H4 (cell line): ENCODE results near the gene SMG1. TPM values are rescaled to one million over a fixed set of nuclear protein-coding genes. Genes with fewer than 3 reads are reported as not detected.
"Not testable (repeated sequence)": the region's sequence is repeated elsewhere in the genome, so short reads cannot be mapped to it uniquely, and the experiment has no call there.

Source experiments
- DNase-seq: peaks from one replicate; pipeline ENCODE4 v3.0.0-alpha.2; 2015; ENCODE audit warnings: low spot score
- total RNA-seq: library from RNA; depleted of rRNA; stranded (reverse); fragments of >200 nt; shearing (Covaris generic); gene quantifications from 2 replicates; pipeline ENCODE4 v1.2.3, GENCODE V29; 2014; rRNA removed

SMG1 gene
- total RNA-seq = 14.5 and 16.9 TPM in 2 replicates

GRCh38 chr16:18925986-18926865 lies at the start of gene SMG1:
Gene SMG1, minus strand, starts transcription at chr16:18926408. Its CDS starts 367 bp downstream, at chr16:18926041.
- peak; percentile 98 for DNase-seq

GRCh38 chr16:18975109-18975508 lies 48.9 kb upstream of the SMG1 start:
- no peak for DNase-seq

GRCh38 chr16:18969855-18970240 lies 43.6 kb upstream of the SMG1 start:
- DNase-seq = no peak

DNA sequence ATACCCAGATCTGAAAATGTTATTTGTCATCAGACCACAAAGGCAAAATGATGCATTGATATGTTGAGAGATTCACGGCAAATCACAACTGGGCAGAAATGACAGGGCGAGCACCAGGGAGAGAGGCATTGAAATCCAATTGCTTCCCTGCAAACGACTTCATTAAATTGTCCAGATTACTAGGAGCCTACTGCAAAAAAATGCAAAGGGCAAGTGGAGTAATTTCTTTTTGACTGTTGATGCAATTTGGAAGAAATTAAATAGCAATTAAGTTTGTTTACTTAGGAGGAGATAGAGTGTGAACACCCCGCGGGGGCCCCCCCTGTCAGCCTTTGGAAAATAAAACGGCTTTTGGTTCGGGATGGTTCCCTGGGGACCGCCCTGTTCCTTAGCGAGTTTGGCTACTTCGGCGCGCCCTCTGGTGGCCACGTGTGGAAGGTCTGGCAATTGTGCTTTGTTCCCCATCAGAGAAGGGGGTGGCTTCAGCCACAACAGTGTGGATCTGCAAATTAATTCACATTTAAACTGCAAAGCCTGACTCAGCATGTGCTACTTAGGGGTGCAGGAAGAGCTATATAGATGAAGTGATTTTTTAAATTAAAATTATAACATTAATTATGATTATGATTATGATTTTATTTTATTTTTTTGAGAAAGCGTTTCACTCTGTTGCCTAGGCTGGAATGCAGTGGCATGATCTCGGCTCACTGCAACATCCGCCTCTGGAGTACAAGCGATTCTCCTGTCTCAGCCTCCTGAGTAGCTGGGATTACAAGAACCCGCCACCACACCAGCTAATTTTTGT lies 43.0 kb upstream of the SMG1 start:
- DNase-seq = peak; percentile 64

- DNase-seq = no peak
These were observed 40.6 kb upstream of the SMG1 start for GRCh38 chr16:18966791-18967190.

- DNase-seq = no peak
These were observed 39.3 kb upstream of the SMG1 start for GRCh38 chr16:18965555-18965954.

DNA sequence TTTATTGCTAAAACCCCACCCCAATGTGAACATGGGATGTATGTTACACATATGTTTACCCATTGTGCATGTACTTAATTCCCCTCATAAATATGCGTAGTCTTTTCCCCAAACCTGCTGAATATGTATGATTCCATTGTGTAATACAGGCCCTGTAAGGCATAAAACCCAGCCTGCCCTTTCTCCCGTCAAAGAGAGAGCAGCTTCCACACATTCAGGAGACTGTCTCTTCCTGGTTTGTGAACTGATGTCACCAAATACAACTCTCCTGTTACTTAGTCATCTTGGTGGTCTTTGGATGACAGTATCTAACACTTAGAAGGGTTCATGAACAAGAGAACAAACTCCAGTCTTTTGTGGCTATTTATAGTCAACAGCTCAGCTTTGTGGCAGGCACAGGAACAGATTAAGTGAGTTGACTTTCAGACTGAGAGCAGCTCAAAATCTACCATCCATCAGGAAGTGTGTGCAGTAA lies 32.9 kb upstream of the SMG1 start:
- DNase-seq = no peak

DNA sequence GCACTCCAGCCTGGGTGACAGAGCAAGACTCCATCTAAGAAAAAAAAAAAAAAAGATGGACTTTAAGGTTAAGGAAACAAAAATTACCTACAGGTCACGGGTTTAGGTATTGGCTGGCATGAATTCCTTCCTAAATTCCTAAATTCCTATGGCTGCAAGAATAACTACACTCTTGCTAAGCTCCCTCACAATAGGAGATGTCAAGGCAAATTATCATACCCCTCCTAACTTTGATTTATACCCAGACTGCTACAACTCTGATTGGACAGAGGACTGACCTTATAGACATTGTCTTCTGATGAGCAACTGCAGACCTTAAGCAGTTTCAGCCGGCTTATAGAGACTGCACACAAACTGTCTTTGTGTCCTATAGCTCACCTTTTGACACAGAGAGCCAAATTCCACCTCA lies 32.4 kb upstream of the SMG1 start:
- no peak for DNase-seq

DNA sequence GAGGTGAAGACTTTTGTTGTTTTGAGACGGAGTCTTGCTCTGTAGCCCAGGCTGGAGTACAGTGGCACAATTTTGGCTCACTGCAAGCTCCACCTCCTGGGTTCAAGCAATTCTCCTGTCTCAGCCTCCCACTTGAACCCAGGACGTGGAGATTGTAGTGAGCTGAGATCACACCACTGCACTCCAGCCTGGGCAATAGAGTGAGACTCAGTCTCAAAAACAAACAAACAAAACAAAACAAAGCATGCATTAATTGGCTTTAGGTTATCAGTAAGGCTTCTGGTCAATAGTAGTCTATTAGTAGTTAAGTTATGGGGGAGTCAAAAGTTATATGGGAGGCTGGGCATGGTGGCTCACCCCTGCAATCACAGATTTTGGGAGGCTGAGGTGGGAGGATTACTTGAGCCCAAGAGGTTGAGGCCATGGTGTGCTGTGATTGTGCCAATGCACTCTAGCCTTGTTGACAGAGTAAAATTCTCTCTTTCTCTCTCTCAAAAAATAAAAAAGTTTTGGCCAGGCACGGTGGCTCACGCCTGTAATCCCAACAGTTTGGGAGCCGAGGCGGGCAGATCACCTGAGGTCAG lies 30.5 kb upstream of the SMG1 start:
- not testable (repeated sequence) for DNase-seq

GRCh38 chr16:18955874-18956580 lies 29.8 kb upstream of the SMG1 start:
- DNase-seq = not testable (repeated sequence)

DNA sequence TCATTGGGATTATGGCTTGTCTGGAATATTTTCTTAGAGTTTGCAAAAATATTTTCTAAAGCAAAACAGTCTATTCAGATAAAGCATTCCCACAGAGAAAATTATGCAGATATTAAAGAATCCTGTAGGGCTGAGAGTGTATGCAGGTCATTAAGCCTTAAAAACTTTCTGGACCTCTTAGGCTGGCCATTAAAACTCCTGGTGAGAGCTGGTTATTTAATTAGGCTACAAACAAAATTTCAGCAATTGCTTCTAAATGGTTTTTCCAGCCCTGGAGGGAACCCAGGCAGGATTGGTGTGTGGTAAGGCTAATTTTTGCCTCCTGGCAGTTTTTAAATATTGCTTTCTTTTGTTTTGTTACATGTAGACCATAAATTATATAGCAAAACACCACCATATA lies 27.3 kb upstream of the SMG1 start:
- DNase-seq = no peak

GRCh38 chr16:18950469-18951185 lies 24.4 kb upstream of the SMG1 start:
- DNase-seq = no peak

DNA sequence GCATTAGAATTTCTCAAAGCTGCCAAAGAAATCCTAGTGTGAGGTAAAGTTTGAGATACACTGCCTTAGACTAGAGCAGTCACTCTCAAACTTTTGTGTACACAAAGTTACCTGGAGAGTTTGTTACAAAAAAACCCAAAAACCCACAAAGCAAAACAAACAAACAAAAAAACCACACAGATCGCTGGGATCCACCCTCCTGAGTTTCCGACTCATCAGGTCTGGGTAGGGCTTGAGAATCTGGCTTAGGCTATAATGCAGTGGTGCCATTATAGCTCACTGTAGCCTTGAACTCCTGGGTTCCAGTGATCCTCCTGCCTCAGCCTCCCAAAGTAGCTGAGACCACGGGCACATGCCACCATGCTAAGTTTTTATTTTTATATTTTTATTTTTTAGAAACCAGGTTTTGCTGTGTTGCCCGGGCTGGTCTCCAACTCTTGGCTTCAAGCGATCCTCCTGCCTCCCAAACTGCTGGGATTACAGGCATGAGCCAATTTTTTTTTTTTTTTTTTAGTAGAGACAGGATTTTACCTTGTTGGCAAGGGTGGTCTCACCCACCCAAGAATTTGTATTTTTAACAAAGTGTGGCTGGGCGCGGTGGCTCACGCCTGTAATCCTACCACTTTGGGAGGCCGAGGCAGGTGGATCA lies 22.3 kb upstream of the SMG1 start:
- no peak for DNase-seq

GRCh38 chr16:18945233-18945632 lies 19.0 kb upstream of the SMG1 start:
- DNase-seq = no peak

- no peak for DNase-seq
These were observed 17.2 kb upstream of the SMG1 start for GRCh38 chr16:18943414-18943813.

GRCh38 chr16:18942061-18942460 lies 15.9 kb upstream of the SMG1 start:
- DNase-seq = no peak

DNA sequence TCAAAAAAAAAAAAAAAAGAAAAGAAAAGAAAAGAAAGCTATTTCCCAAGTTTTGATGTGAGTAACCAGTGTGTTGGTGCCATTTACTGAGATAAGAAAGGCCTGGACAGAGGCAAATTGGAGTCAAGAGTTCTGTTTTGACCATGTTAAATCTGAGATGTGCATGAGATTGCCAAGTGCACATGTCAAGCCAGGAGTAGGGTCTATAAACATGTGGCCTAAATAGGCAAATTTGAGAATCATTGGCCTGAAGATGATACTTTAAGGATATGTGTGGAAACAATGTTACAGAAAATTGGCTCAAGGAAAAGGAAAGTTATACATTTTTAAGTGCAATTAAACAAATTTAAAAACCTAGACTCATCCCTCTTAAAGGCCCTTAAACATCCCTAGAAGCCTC lies 15.3 kb upstream of the SMG1 start:
- DNase-seq = no peak

GRCh38 chr16:18938986-18939385 lies 12.8 kb upstream of the SMG1 start:
- no peak for DNase-seq

DNA sequence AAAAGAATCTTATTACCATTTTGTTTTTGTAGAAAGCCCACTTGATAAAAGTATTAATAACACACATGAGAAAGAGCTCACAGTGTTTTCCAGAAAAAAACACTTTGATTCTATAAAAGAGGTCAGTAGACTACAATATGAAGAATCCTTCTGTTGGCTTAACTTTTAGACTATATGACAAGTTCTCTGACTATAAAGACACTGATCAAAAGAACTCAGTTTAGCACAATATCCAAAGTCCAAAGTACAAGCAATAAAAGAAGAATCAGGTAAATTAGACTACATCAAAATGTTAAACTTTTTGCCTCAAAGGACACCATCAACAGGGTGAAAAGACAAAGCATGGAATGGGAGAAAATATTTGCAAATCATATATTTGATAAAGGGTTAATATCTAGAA lies 11.2 kb upstream of the SMG1 start:
- no peak for DNase-seq

DNA sequence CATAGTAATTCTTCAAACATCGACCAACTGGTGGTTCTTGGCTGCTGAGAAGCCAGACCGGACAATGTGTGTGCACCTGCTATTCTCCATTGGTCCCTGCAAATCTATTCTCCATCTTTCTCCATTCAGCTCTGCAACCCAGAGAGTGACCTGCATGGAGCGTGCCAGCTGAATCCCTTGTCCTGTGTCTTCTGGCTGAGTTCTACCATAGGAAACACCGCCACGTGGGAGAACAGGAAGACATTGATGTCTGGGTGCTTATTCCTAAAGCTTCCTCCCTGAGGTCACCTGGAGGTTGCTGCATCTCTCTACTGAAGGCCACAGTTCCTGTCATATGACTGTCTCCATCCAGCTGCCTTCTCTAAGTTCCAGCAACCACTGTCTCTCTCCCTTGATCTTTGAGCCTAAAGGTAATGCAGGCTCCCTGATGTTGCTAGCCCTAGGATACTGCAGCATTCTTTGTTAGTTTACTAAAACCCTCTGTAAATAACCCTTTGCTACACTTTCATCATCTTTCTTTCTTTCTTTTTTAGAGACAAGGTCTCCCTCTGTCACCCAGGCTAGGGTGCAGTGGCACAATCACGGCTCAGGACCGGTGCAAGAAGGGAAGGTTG lies 10.6 kb upstream of the SMG1 start:
- DNase-seq = no peak
